ENCODE measurements around the gene SPAM1.
"Not testable (repeated sequence)": the region's sequence is repeated elsewhere in the genome, so short reads cannot be mapped to it uniquely, and the experiment has no call there.

Gene SPAM1

DNA sequence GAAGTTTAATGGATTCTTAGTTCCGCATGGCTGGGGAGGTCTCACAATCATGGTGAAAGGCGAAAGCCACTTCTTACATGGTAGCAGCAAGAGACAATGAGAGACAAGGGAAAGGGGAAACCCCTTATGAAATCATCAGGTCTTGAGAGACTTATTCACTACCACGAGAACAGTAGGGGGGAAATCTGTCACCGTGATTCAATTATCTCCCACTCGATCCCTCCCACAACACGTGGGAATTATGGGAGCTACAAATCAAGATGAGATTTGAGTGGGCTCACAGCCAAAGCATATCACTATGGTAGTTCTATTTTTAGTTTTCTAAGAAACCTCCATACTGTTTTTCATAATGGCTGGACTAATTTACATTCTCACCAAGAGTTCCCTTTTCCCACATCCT is 36.7 kb downstream of the SPAM1 start:
- DNase-seq = no peak

GRCh38 chr7:123966936-123967335 is 41.9 kb downstream of the SPAM1 start:
- no peak for DNase-seq

- no peak for DNase-seq
These were observed 47.0 kb downstream of the SPAM1 start for GRCh38 chr7:123972045-123972444.

DNA sequence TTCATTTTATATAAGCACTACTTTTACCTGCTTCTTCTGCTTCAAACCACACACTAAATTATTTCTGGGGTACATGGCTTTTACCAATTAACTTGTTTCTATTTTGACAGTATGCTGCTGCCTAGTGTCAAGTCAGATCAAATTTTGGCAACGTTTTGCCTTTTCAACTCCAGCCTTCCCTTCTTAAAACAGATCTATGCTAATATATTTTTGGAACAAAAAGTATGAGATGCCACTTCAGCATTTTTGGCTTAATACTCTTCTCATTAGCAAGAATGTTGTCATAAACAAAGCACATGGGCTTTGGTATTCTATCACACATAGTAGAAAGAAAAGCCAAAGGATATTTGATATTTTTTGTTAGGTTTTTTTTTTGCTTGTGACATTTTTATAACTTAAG is 47.8 kb downstream of the SPAM1 start:
- no peak for DNase-seq

- DNase-seq = no peak
These were observed 49.4 kb downstream of the SPAM1 start for GRCh38 chr7:123974326-123974908.

GRCh38 chr7:123975084-123975483 is 50.0 kb downstream of the SPAM1 start:
- no peak for DNase-seq

DNA sequence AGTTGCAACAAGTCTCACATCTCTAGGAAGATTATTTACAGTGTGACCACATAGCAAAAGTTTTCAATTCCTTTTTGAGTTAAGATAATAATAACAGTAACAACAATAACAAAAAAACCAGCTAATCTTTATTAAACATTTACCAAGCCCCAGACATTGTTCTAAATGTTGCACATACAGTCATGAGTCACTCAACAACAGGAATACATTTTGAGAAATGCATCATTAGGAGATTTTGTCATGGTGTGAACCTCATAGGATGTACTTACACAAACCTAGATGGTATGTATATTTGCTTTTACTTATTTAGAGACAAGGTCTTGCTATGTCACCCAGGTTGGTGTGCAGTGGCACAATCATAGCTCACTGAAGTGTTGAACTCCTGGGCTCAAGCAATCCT is 52.0 kb downstream of the SPAM1 start:
- DNase-seq = no peak

DNA sequence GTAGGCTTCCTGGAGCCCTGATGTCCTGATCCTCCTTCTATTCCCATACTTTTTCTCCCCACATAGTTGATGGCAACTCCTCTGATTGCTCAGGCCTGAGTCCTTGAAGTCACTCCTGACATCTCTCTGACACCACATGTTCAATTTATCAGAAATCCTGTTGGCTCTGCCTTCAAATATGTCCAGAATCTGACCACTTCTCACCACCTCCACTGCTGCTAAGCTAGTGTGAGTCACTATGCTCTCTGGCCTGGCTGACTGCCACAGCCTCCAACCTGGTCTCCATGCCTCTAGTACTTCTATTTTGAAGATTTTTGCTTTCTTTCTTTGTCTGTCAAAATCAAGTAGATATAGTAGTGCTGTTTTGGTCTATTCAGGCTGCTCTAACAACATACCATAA is 54.8 kb downstream of the SPAM1 start:
- no peak for DNase-seq

- DNase-seq = no peak
These were observed 62.4 kb downstream of the SPAM1 start for GRCh38 chr7:123987445-123987844.

DNA sequence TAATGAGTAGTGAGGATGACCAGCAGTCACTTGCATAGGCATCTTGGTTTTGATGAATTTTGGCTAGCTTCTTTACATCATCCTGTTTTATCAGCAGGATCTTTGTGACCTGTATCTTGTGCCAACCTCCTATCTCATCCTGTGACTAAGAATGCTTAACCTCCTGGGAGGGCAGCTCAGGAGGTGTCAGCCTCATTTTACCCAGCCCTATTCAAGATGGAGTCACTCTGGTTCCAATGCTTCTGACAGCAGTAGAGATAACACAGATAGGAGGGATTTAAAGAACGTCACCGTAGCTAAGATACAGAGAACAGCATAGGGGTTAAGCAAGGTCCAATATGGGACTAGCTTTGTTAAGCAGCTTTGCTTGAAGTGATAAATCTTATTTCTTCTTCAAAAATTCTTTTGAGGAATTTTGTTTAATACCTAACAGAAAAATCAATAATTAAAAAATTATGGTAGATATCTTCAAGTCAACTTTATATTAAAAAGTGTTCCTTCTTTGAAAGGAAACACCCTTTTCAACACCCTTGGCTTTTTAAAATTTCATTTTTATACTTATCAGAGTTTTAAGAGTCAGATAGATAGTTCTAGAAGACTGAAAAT is 68.0 kb downstream of the SPAM1 start:
- no peak for DNase-seq

DNA sequence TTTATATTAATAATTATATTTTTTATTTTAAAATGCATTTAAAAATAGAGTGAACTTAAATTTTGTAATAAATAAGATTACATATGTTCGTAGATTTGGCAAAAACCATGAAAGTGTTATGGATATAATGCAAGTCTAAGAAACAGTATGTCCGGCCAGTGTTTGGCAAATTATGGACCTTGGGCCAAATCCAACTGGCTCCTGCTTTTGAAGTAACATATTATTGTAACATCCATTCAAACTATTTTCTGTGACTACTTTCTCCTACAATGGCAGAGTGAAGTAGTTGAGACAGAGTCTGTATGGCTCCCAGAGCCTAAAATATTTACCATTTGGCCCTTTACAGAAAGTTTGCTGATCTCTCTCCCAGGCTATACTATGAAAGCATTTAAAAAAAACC is 69.0 kb downstream of the SPAM1 start:
- no peak for DNase-seq

DNA sequence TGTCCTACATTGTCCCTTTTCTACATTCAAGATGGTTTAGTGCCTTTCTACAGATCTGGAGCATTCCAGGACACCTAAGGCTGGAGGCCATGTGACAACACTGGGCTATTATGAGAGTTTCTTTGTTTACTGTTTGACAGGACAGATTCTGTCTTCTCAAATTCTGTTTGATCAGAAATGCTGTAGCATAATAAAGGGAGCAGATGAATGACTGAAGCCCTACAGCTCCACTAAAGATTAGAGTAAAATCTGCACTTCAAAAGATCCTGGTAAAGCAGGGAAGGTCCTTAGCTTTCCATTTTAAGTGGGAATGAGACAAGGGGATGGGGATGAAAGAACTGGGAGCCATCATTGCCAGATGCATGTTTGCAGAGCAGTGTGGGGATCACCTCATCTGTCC is 69.4 kb downstream of the SPAM1 start:
- no peak for DNase-seq

DNA sequence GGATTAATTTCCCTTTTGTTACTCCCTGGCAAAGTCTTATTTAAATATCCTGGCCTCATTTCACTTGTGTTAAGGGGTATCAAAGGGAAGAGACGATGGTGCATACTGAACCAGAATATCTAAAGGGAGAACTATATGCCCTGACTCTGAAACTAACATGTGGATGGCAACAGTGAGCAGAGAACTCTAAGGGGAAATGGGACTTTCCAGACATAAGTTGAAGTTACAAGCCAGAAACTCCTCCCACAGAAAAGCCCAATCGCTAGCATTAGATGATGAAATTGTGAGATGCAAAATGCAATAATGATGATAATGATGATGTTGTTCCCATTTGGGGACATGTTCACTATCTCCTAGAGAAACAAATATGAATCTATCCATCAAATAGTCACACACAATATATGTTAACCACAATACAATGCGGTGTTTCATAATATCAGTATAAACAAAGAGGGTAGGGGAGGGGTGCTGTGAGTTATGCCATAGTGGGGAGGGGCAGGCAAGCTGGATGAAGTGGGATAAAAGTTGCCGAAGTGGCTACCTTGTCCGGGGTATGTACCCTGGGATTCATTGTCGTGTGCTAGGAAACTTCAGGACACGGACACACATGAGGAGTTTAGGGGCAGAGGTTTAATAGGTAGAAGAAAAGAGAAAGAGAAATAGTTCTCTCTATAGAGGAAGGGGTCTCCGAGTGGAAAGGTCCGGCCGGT is 70.7 kb downstream of the SPAM1 start:
- DNase-seq = no peak

- DNase-seq = no peak
These were observed 71.2 kb downstream of the SPAM1 start for GRCh38 chr7:123996327-123996625.

DNA sequence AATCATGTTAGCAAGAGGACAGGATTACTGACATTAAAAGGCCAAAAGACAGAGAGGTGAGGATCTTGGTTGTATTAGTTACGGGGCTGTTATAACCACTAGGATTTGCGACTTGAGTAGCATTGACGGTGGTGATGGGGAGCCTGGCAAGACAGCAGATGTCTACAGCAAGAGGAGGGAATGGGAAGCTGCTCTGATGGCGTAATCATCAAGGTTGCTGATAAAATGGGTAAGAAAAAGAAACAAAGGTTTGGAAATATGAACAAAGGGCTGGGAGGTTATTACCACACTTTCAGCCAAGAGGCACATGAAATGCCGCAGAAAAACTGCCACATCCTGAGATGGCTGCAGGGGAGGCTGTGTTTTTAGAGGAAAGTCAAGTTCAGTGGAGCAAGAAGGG is 73.9 kb downstream of the SPAM1 start:
- no peak for DNase-seq

GRCh38 chr7:123999703-124000102 is 74.7 kb downstream of the SPAM1 start:
- no peak for DNase-seq

DNA sequence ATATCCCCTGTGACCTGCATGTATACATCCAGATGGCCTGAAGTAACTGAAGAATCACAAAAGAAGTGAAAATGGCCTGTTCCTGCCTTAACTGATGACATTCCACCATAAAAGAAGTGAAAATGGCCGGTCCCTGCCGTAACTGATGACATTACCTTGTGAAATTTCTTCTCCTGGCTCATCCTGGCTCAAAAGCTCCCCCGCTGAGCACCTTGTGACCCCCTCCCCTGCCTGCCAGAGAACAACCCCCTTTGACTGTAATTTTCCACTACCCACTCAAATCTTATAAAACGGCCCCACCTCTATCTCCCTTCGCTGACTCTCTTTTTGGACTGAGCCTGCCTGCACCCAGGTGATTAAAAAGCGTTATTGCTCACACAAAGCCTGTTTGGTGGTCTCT is 83.3 kb downstream of the SPAM1 start:
- not testable (repeated sequence) for DNase-seq

- no peak for DNase-seq
These were observed 84.3 kb downstream of the SPAM1 start for GRCh38 chr7:124009321-124009720.

Data from activated gamma-delta T cell treated with Interleukin-2 at 50 U/mL for 16 hours (primary cell).